GM23338 (cell line): ENCODE results near the gene MIS12. TPM values are rescaled to one million over a fixed set of nuclear protein-coding genes. Genes with fewer than 3 reads are reported as not detected.

Experiments
- ATAC-seq: fragments of 200-7000 bp; cut with Tn5 transposase; 3 replicates; pipeline ENCODE4 v1.9.1; 2020
- DNase-seq: peaks from one replicate; pipeline ENCODE4 v3.0.0-alpha.2; 2015; ENCODE audit warnings: low spot score
- H2AFZ ChIP-seq: fragments of 200-600 bp; sonication (generic); 2 replicates; pipeline ENCODE4 v1.8.0; 2016; ENCODE audit warnings: antibody characterized with exemption, mild to moderate bottlenecking, moderate library complexity
- H3F3A ChIP-seq: fragments of 200-600 bp; sonication (generic); replicated peaks from 2 replicates; pipeline ENCODE4 v1.8.0; 2017; ENCODE audit warnings: antibody characterized with exemption, mixed run types, low read depth
- H3K27ac ChIP-seq: fragments of 200-600 bp; sonication (generic); 2 replicates; pipeline ENCODE4 v1.6.1; 2016; ENCODE audit warnings: low read depth
- H3K27me3 ChIP-seq: fragments of 200-600 bp; sonication (generic); 2 replicates; pipeline ENCODE4 v1.8.0; 2016; ENCODE audit warnings: mild to moderate bottlenecking, mixed run types, moderate library complexity; ENCODE audit not compliant: insufficient read depth
- H3K36me3 ChIP-seq: fragments of 200-600 bp; sonication (generic); 2 replicates; pipeline ENCODE4 v1.8.0; 2016; ENCODE audit warnings: mild to moderate bottlenecking; ENCODE audit not compliant: insufficient read depth
- H3K4me1 ChIP-seq: fragments of 200-600 bp; sonication (generic); 2 replicates; pipeline ENCODE4 v1.8.0; 2016; ENCODE audit warnings: mild to moderate bottlenecking, moderate library complexity; ENCODE audit not compliant: insufficient read depth
- H3K4me2 ChIP-seq: fragments of 200-600 bp; sonication (generic); 2 replicates; pipeline ENCODE4 v1.7.1; 2017; ENCODE audit warnings: mixed run types
- H3K4me3 ChIP-seq: fragments of 200-600 bp; sonication (generic); 2 replicates; pipeline ENCODE4 v1.6.1; 2016; ENCODE audit warnings: mixed run types
- H3K79me2 ChIP-seq: fragments of 200-600 bp; sonication (generic); replicated peaks from 2 replicates; pipeline ENCODE4 v1.8.0; 2017; ENCODE audit warnings: mild to moderate bottlenecking; ENCODE audit not compliant: insufficient read depth
- H3K9me2 ChIP-seq: fragments of 200-600 bp; sonication (generic); 2 replicates; pipeline ENCODE4 v1.8.0; 2017; ENCODE audit not compliant: insufficient read depth
- H4K20me1 ChIP-seq: fragments of 200-600 bp; sonication (generic); replicated peaks from 2 replicates; pipeline ENCODE4 v1.8.0; 2017; ENCODE audit warnings: mild to moderate bottlenecking; ENCODE audit not compliant: insufficient read depth
- H3K27ac Mint-ChIP-seq: 2 replicates; pipeline ENCODE4 v1.8.0; 2020; ENCODE audit warnings: inconsistent platforms, mild to moderate bottlenecking, moderate library complexity, mixed read lengths
- H3K27me3 Mint-ChIP-seq: 3 replicates; pipeline ENCODE4 v1.8.0; 2022; ENCODE audit warnings: low read depth, mild to moderate bottlenecking, moderate library complexity, mixed read lengths, inconsistent platforms; ENCODE audit not compliant: insufficient read depth, poor library complexity
- H3K36me3 Mint-ChIP-seq: 3 replicates; pipeline ENCODE4 v1.8.0; 2021; ENCODE audit warnings: low read depth, mild to moderate bottlenecking, inconsistent platforms, moderate library complexity, mixed read lengths
- H3K4me1 Mint-ChIP-seq: 3 replicates; pipeline ENCODE4 v1.8.0; 2020; ENCODE audit warnings: mild to moderate bottlenecking, inconsistent platforms, mixed read lengths
- H3K4me3 Mint-ChIP-seq: 3 replicates; pipeline ENCODE4 v1.8.0; 2021; ENCODE audit warnings: moderate library complexity, mild to moderate bottlenecking, inconsistent platforms, mixed read lengths
- H3K9me3 Mint-ChIP-seq: 3 replicates; pipeline ENCODE4 v1.8.0; 2020; ENCODE audit warnings: moderate library complexity, mild to moderate bottlenecking, inconsistent platforms, mixed read lengths
- CTCF ChIP-seq, 2 experiments: fragments of 200-600 bp in 1 of 2; sonication (generic) in 1 of 2; conservative IDR thresholded peaks; 2 replicates each; pipeline versions ENCODE4 v1.5.1 to v1.6.1; 2016 to 2017; ENCODE audit warnings: antibody characterized with exemption in 2 of 2, low read depth in 2 of 2, mild to moderate bottlenecking in 2 of 2, moderate library complexity in 1 of 2
- EZH2phosphoT487 ChIP-seq: fragments of 200-600 bp; sonication (generic); IDR thresholded peaks from one replicate; pipeline ENCODE4 v1.8.1; 2018; ENCODE audit warnings: antibody characterized with exemption; ENCODE audit not compliant: unreplicated experiment
- NANOG ChIP-seq: IDR thresholded peaks from 2 replicates; pipeline ENCODE4 v1.6.1; 2016; ENCODE audit warnings: antibody characterized with exemption, borderline replicate concordance
- REST ChIP-seq: IDR thresholded peaks from one replicate; pipeline ENCODE4 v1.6.1; 2018; ENCODE audit warnings: antibody characterized with exemption; ENCODE audit not compliant: unreplicated experiment
- ZNF114 ChIP-seq: fragments of 250-450 bp; sonication (Bioruptor Pico); IDR thresholded peaks from 2 replicates; pipeline ENCODE4 v1.5.0; 2020; ENCODE audit warnings: mild to moderate bottlenecking, moderate library complexity
- ZNF331 ChIP-seq: fragments of 250-450 bp; sonication (Bioruptor Pico); IDR thresholded peaks from 2 replicates; pipeline ENCODE4 v1.5.0; 2020; ENCODE audit warnings: low read depth, mild to moderate bottlenecking, moderate library complexity
- polyA plus RNA-seq: library from polyadenylated mRNA; unstranded; fragments of >200 nt; fragmentation: Nextera tagmentation; extraction: Ambion mirVana; gene quantifications from 2 replicates; pipeline ENCODE4 v1.2.1, GENCODE V29; 2016
- total RNA-seq: library from RNA; depleted of rRNA; stranded (reverse); fragments of >200 nt; shearing (Covaris generic); gene quantifications from 2 replicates; pipeline ENCODE4 v1.2.3, GENCODE V29; 2014
- TF ChIP-seq, protein P1 (sequence below): IDR thresholded peaks from 2 replicates; pipeline ENCODE4 v1.6.1; 2016; ENCODE audit warnings: antibody characterized with exemption

MIS12 gene
- total and polyA plus RNA-seq, 2 experiments from 2014 or later, result 14.0 to 22.8 TPM

- H2AFZ ChIP-seq, result no peak overlapping the region; the same call in 1 of the 2 replicates
- peaks cover 4% of the 10 kb centered on the region for H3K4me1 ChIP-seq
- H3K27ac Mint-ChIP-seq, result no peak overlapping the region
- H3K27me3 ChIP-seq, result no peaks in the 10 kb centered on the region
- DNase-seq (no peak), ATAC-seq (no peak)
- H3K36me3 Mint-ChIP-seq, result no peaks in the 10 kb centered on the region
- H3K9me3 Mint-ChIP-seq, result no peaks in the 10 kb centered on the region
- TF ChIP-seq NANOG, result no peak
- TF ChIP-seq, protein P1, sequence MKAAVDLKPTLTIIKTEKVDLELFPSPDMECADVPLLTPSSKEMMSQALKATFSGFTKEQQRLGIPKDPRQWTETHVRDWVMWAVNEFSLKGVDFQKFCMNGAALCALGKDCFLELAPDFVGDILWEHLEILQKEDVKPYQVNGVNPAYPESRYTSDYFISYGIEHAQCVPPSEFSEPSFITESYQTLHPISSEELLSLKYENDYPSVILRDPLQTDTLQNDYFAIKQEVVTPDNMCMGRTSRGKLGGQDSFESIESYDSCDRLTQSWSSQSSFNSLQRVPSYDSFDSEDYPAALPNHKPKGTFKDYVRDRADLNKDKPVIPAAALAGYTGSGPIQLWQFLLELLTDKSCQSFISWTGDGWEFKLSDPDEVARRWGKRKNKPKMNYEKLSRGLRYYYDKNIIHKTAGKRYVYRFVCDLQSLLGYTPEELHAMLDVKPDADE, result no peak
- no peak for TF ChIP-seq CTCF (conservative IDR thresholded peaks at IDR 0.05; ENCODE audit: low read depth in 2 of 2)
- TF ChIP-seq REST, result no peak
- no peak for TF ChIP-seq ZNF114 (CRISPR knock-in tag)
- no peak overlapping the region for H3K4me3 Mint-ChIP-seq
- H3F3A ChIP-seq, result no peaks in the 10 kb centered on the region
- H3K4me3 ChIP-seq, result no peak overlapping the region
- 0 out of 2 replicates have a peak, but pooled peaks cover 3% of the 10 kb centered on the region for H3K9me2 ChIP-seq
- peaks cover 3% of the 10 kb centered on the region for H3K27me3 Mint-ChIP-seq
- no peak overlapping the region for H3K4me2 ChIP-seq
- no peaks in the 10 kb centered on the region for H3K36me3 ChIP-seq
- no peaks in the 10 kb centered on the region for H4K20me1 ChIP-seq
- no peaks in the 10 kb centered on the region for H3K79me2 ChIP-seq
- H3K27ac ChIP-seq, result no peak overlapping the region
- peaks cover 7% of the 10 kb centered on the region for H3K4me1 Mint-ChIP-seq
Measured at GRCh38 chr17:5509482-5509881, 23.1 kb downstream of the MIS12 start.

- no peaks in the 10 kb centered on the region for H3K36me3 Mint-ChIP-seq
- H3K4me3 Mint-ChIP-seq, result no peak overlapping the region
- Histone ChIP-seq H2AFZ (no peak overlapping the region), H3K79me2 (no peaks in the 10 kb centered on the region), H3F3A (no peaks in the 10 kb centered on the region), H4K20me1 (no peaks in the 10 kb centered on the region), H3K4me2 (no peak overlapping the region), H3K27ac (no peak overlapping the region), H3K36me3 (no peaks in the 10 kb centered on the region), H3K9me2 (0 out of 2 replicates have a peak, but pooled peaks cover 3% of the 10 kb centered on the region), H3K4me1 (peaks cover 4% of the 10 kb centered on the region), H3K4me3 (no peak overlapping the region), H3K27me3 (no peaks in the 10 kb centered on the region)
- ATAC-seq (no peak), DNase-seq (no peak)
- H3K9me3 Mint-ChIP-seq, result no peaks in the 10 kb centered on the region
- H3K27me3 Mint-ChIP-seq, result peaks cover 3% of the 10 kb centered on the region
- TF ChIP-seq EZH2phosphoT487, result no peak
- no peak for TF ChIP-seq ZNF331 (CRISPR knock-in tag)
- H3K4me1 Mint-ChIP-seq, result peaks cover 7% of the 10 kb centered on the region
- H3K27ac Mint-ChIP-seq, result no peak overlapping the region
Measured at GRCh38 chr17:5510771-5511170, 24.4 kb downstream of the MIS12 start.
